SU-DHL-6 (cell line): ENCODE results near the gene OSBP2.

ENCODE experiments used
- CTCF ChIP-seq: fragments of 200-600 bp; sonication (generic); IDR thresholded peaks from one replicate; pipeline ENCODE4 v1.5.1; 2017; ENCODE audit warnings: antibody characterized with exemption, mild to moderate bottlenecking, low read length, moderate library complexity; ENCODE audit not compliant: insufficient read depth, poor library complexity, severe bottlenecking
- EZH2phosphoT487 ChIP-seq: fragments of 200-600 bp; sonication (generic), shearing (Covaris generic); conservative IDR thresholded peaks from 2 replicates; pipeline ENCODE4 v1.6.1; 2018; ENCODE audit warnings: mild to moderate bottlenecking, antibody characterized with exemption, low read length, moderate library complexity, mixed read lengths

- TF ChIP-seq CTCF (no peak), EZH2phosphoT487 (no peak)
These were observed 56.9 kb downstream of the OSBP2 start for GRCh38 chr22:30751529-30751928.
